CD4-positive, alpha-beta memory T cell (primary cell): ENCODE results near the gene ZNF740. TPM values are rescaled to one million over a fixed set of nuclear protein-coding genes. Genes with fewer than 3 reads are reported as not detected.

Source experiments
- CTCF ChIA-PET: fragments of 350-600 bp; sonication (Branson Sonifier 250); formaldehyde crosslinking; loops from one replicate; lab custom pipeline; 2021; ENCODE audit warnings: inconsistent platforms; ENCODE audit not compliant: partially characterized antibody; lab: Charles Lee
- POLR2A ChIA-PET: fragments of 350-600 bp; sonication (Branson Sonifier 250); formaldehyde crosslinking; loops from one replicate; lab custom pipeline; 2021; ENCODE audit not compliant: partially characterized antibody; lab: Charles Lee
- DNase-seq, 5 donors: peaks; one replicate each; pipeline versions ENCODE4 v3.0.0 to v3.0.0-alpha.2; 2020 to 2022; ENCODE audit warnings: mixed read lengths in 1 of 5
- H3K27ac ChIP-seq: one replicate; pipeline ENCODE4 v1.7.0; 2013; ENCODE audit warnings: low read depth, low read length
- H3K27me3 ChIP-seq: 2 replicates; pipeline ENCODE4 v1.7.0; 2013; ENCODE audit warnings: mild to moderate bottlenecking, low read length, moderate library complexity; ENCODE audit not compliant: insufficient read depth
- H3K36me3 ChIP-seq: 2 replicates; pipeline ENCODE4 v1.7.0; 2013; ENCODE audit warnings: mild to moderate bottlenecking, low read length, moderate library complexity; ENCODE audit not compliant: insufficient read depth
- H3K4me1 ChIP-seq: 2 replicates; pipeline ENCODE4 v1.7.0; 2013; ENCODE audit warnings: mild to moderate bottlenecking, low read length, moderate library complexity; ENCODE audit not compliant: insufficient read depth
- H3K4me3 ChIP-seq, 2 donors: one replicate each; pipeline ENCODE4 v1.7.0; 2013; ENCODE audit warnings: low read length in 2 of 2, mild to moderate bottlenecking in 1 of 2
- H3K9me3 ChIP-seq, 2 donors: one replicate each; pipeline ENCODE4 v1.7.0; 2013; ENCODE audit warnings: low read length in 2 of 2, control low read depth in 1 of 2; ENCODE audit not compliant: control insufficient read depth in 1 of 2
- H3K27ac Mint-ChIP-seq, 7 donors: one replicate each; pipeline ENCODE4 v1.8.0; 2020 to 2021; ENCODE audit warnings: mixed read lengths in 7 of 7, mild to moderate bottlenecking in 6 of 7, inconsistent platforms in 3 of 7, moderate library complexity in 3 of 7
- H3K27me3 Mint-ChIP-seq, 2 donors: one replicate each; pipeline ENCODE4 v1.8.0; 2020 to 2021; ENCODE audit warnings: mixed read lengths in 2 of 2
- H3K36me3 Mint-ChIP-seq, 2 donors: one replicate each; pipeline ENCODE4 v1.8.0; 2020 to 2021; ENCODE audit warnings: mixed read lengths in 2 of 2, inconsistent platforms in 1 of 2, mild to moderate bottlenecking in 1 of 2
- H3K4me1 Mint-ChIP-seq, 4 donors: one replicate each; pipeline ENCODE4 v1.8.0; 2020 to 2021; ENCODE audit warnings: mixed read lengths in 4 of 4, mild to moderate bottlenecking in 1 of 4
- H3K4me3 Mint-ChIP-seq, 8 donors: one replicate each; pipeline ENCODE4 v1.8.0; 2020 to 2021; ENCODE audit warnings: mixed read lengths in 8 of 8, mild to moderate bottlenecking in 7 of 8, moderate library complexity in 6 of 8, inconsistent platforms in 3 of 8
- H3K9me3 Mint-ChIP-seq, 8 donors: one replicate each; pipeline ENCODE4 v1.8.0; 2020 to 2021; ENCODE audit warnings: mixed read lengths in 8 of 8, mild to moderate bottlenecking in 5 of 8, inconsistent platforms in 3 of 8, moderate library complexity in 1 of 8
- intact Hi-C: fragments of 100-400 bp; cut with micrococcal nuclease; formaldehyde crosslinking; loops from one replicate; pipeline ENCODE4 v1.15.1; 2023
- polyA plus RNA-seq, 2 donors: library from polyadenylated mRNA; unstranded; fragments of 300-500 nt; fragmentation: Illumina TruSeq; gene quantifications; one replicate each; pipeline ENCODE4 v1.2.3, GENCODE V29; 2021
- total RNA-seq, 2 experiments: library from RNA; stranded (reverse); gene quantifications; one replicate each; pipeline ENCODE4 v1.2.3, GENCODE V29; 2021

ZNF740 gene
- total and polyA plus RNA-seq, 4 experiments from 2014 or later = 0.90 to 113 (median 56.1) TPM

DNA sequence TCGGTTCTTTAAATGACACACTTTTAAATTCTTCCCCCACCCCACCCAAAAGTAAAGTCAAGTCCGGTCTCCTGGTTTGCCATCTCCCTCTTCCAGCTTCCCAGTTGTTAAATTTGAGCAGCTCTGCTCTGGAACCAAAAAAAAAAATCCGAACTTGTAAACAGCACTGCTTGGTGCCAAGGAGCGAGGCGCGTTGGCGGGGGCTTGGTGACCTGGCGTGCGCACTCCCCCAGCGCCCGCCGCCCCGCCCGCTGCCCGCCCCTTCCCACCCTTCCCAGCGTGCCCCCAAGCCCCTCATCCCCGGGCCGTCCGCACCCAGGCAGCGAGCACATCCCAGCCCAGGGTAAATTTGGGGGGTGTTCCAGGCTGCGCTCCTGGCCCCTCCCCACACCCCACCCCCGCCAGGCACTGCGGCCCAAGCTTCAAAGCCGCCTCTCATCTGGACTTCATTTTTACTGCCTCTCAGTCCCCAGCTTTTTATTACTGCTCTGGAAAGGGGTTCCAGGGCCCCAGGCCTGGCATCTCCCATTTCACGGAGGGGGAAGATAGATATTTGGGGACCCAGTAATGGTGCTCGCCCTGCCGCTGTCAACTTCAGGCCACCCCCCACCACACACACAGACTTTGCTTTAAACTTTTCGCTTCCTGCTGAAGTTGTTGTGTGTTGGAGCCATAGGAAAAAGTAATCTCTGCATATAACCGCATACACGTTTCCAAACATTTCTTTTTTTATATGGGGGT, 38.2 kb downstream of the ZNF740 start:
- H3K9me3 Mint-ChIP-seq = no peaks in the 10 kb centered on the region
- H3K36me3 ChIP-seq = peaks cover 18% of the 10 kb centered on the region
- peak overlapping the region; percentile 91 to 98 (median 95) for H3K27ac Mint-ChIP-seq
- H3K27me3 ChIP-seq = no peaks in the 10 kb centered on the region
- no peaks in the 10 kb centered on the region for H3K9me3 ChIP-seq
- H3K27ac ChIP-seq = peak overlapping the region; percentile 98
- CTCF ChIA-PET = interaction anchor here (0.9 to 12.8 kb wide), 13 partner anchors 8 to 103 kb away, joined by 3 to 339 read pairs (median 5); partner anchors contain the start of genes AAAS, ESPL1, ITGB7 and MYG1
- DNase-seq = no peak
- POLR2A ChIA-PET = interaction anchor here (0.6 to 16.2 kb wide), 25 partner anchors 9 to 282 kb away, joined by 3 to 333 read pairs (median 9); partner anchors contain the start of genes AAAS, CSAD, ESPL1 and ITGB7
- intact Hi-C loops = no loop called here
- peak overlapping the region; percentile 95 to 99 (median 98) for H3K4me3 Mint-ChIP-seq
- peaks cover 22 to 51% of the 10 kb centered on the region in 2 donors for H3K36me3 Mint-ChIP-seq
- H3K27me3 Mint-ChIP-seq = no peaks in the 10 kb centered on the region
- H3K4me1 Mint-ChIP-seq = peaks cover 51 to 92% (median 71%) of the 10 kb centered on the region in 4 donors
- H3K4me3 ChIP-seq = peak overlapping the region; percentile 82 to 89
- peaks cover 78% of the 10 kb centered on the region for H3K4me1 ChIP-seq

DNA sequence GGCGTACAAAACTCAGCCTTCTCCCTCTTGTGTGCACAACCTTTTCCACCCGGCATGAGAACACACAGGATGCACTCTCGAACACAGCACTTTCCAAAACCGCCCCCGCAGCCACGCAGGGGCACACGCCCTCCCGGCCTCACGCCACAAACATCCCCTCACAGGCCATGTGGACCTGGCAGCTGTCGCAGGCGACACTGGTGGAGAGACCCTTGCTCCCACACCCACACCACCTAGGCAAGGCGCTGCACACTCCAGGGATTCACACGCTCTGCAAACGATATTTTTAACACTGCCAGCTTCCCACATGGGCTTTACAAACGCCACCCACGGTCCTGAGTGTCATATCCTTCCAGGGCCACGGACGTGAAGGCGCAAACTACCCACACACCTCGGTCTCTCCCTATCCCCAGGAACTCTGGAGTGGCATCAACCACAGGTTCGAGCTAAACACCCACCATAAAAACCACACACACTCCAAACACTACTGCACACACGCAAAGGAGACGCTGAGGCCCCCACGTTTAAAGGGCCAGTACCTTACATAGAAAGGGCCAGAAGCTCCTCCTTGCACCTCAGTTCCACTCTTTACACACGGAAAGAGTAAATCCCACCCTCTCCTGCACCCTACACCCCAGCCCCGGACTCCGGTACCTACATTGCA, 38.9 kb downstream of the ZNF740 start:
- peaks cover 78% of the 10 kb centered on the region for H3K4me1 ChIP-seq
- DNase-seq = peak; percentile 42 to 67 (median 58)
- intact Hi-C loops = no loop called here

DNA sequence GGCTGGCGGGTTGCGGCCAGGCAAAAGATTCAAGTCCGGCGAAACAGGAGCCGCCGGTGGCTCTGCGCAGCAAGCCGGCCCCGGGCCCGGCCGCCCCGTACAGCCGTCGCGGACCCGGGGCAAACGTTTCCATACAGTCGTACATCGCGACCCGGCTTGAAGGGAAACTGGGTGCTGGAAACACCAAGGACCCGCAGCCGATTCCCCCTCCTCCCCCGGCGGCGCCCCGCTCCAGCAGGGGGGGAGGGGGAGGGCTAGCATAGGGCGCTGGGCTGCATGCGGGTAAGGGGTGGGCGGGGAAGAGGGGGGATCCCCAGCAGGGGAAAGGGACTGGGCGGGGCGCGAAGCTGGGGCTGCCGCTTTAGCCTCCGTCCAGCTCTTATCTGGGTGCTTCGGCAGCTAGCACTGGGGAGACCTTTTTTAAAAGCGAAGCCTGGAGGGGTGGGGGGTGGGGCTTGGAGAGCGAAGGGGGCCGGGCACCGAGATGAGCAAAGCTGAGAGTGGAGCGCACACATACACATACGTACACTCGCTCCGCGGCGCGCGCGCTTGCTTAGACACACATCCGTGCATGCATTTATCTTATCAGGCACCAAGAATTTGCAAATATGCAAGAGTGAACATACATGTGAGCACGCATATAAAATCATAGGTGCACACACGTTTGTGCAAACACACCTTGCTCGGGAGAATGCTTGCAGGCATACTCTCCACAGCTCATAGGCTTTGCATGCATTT, 39.6 kb downstream of the ZNF740 start:
- Histone ChIP-seq H3K36me3 (peaks cover 5% of the 10 kb centered on the region), H3K9me3 (no peaks in the 10 kb centered on the region), H3K27ac (peak overlapping the region; percentile 98), H3K4me1 (peaks cover 78% of the 10 kb centered on the region), H3K27me3 (no peaks in the 10 kb centered on the region), H3K4me3 (peak overlapping the region; percentile 82 to 89)
- DNase-seq = peak; percentile 80 to 90 (median 84)
- no peaks in the 10 kb centered on the region for H3K27me3 Mint-ChIP-seq
- H3K36me3 Mint-ChIP-seq = peaks cover 13 to 41% of the 10 kb centered on the region in 2 donors
- peak overlapping the region; percentile 94 to 99 (median 97) for H3K27ac Mint-ChIP-seq
- intact Hi-C loops = loop anchor here (1.0 to 2.0 kb wide), 6 partner anchors 12 to 213 kb away; partner anchors contain the start of genes CSAD, EIF4B, ESPL1 and MYG1
- CTCF ChIA-PET = interaction anchor here (0.6 to 3.6 kb wide), 21 partner anchors 8 to 125 kb away, joined by 3 to 41 read pairs (median 4); partner anchors contain the start of genes AAAS, CSAD, ESPL1 and ITGB7
- peak overlapping the region; percentile 95 to 99 (median 98) for H3K4me3 Mint-ChIP-seq
- peaks cover 62 to 93% (median 73%) of the 10 kb centered on the region in 4 donors for H3K4me1 Mint-ChIP-seq
- H3K9me3 Mint-ChIP-seq = no peaks in the 10 kb centered on the region
- POLR2A ChIA-PET = interaction anchor here (0.6 to 16.2 kb wide), 32 partner anchors 8 to 281 kb away, joined by 3 to 333 read pairs (median 9); partner anchors contain the start of genes AAAS, CSAD, ESPL1 and ITGB7

More for the DNA sequence above, 38.9 kb downstream of the ZNF740 start:
- H3K36me3 Mint-ChIP-seq = peaks cover 15 to 47% of the 10 kb centered on the region in 2 donors
- peak overlapping the region; percentile 95 to 99 (median 98) for H3K4me3 Mint-ChIP-seq
- CTCF ChIA-PET = interaction anchor here (0.6 to 3.6 kb wide), 21 partner anchors 7 to 126 kb away, joined by 3 to 41 read pairs (median 4); partner anchors contain the start of genes AAAS, CSAD, ESPL1 and ITGB7
- peaks cover 10% of the 10 kb centered on the region for H3K36me3 ChIP-seq
- POLR2A ChIA-PET = interaction anchor here (0.6 to 16.2 kb wide), 32 partner anchors 8 to 281 kb away, joined by 3 to 333 read pairs (median 9); partner anchors contain the start of genes AAAS, CSAD, ESPL1 and ITGB7
- H3K4me1 Mint-ChIP-seq = peaks cover 56 to 92% (median 71%) of the 10 kb centered on the region in 4 donors
- H3K27me3 ChIP-seq = no peaks in the 10 kb centered on the region
- peak overlapping the region; percentile 82 to 89 for H3K4me3 ChIP-seq
- H3K27ac Mint-ChIP-seq = peak overlapping the region; percentile 91 to 98 (median 95)
- no peaks in the 10 kb centered on the region for H3K9me3 ChIP-seq
- H3K27me3 Mint-ChIP-seq = no peaks in the 10 kb centered on the region
- H3K9me3 Mint-ChIP-seq = no peaks in the 10 kb centered on the region
- peak overlapping the region; percentile 98 for H3K27ac ChIP-seq

DNA sequence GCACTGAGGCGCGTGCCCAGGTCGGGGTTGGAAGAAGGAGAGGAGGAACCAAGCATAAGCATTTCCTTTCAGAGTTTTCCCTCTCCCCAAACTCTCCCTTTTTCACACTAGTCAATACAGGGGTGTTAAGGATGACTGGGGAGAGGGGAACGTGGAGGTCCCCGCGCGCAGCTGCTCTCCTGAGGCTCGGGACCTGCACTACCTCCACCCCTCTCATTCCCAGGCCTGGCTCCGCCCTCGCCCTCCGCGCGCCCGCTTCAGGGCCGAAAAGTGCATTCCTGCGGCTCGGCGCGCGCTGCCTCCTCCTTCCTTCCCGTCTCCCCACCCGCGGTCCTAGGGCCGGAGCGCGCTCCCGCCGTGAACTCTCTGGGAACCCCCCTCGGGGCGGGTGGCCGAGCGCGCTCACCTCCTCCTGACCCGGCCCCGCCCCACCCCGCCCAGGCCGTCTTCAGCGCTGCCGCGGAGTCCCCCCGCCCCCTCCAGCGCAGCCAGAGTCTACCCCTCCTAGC, 40.2 kb downstream of the ZNF740 start:
- no peaks in the 10 kb centered on the region for H3K27me3 ChIP-seq
- Mint-ChIP-seq H3K27ac (peak overlapping the region; percentile 93 to 99 (median 97)), H3K9me3 (no peaks in the 10 kb centered on the region), H3K27me3 (no peaks in the 10 kb centered on the region), H3K4me1 (peaks cover 64 to 93% (median 72%) of the 10 kb centered on the region in 4 donors), H3K36me3 (peaks cover 7 to 35% of the 10 kb centered on the region in 2 donors), H3K4me3 (peak overlapping the region; percentile 95 to 99 (median 98))
- peaks cover 78% of the 10 kb centered on the region for H3K4me1 ChIP-seq
- intact Hi-C loops = loop anchor here (1.0 to 2.0 kb wide), 6 partner anchors 12 to 214 kb away; partner anchors contain the start of genes CSAD, EIF4B, ESPL1 and MYG1
- POLR2A ChIA-PET = interaction anchor here (0.7 to 16.2 kb wide), 24 partner anchors 11 to 280 kb away, joined by 3 to 333 read pairs (median 12); partner anchors contain the start of genes AAAS, CSAD, ESPL1 and ITGB7
- H3K36me3 ChIP-seq = no peaks in the 10 kb centered on the region
- peak; percentile 60 to 85 (median 65) for DNase-seq
- H3K4me3 ChIP-seq = peak overlapping the region; percentile 73 to 82
- H3K27ac ChIP-seq = peak overlapping the region; percentile 98
- CTCF ChIA-PET = interaction anchor here (0.9 to 3.6 kb wide), 12 partner anchors 8 to 103 kb away, joined by 3 to 41 read pairs (median 5); partner anchors contain the start of genes AAAS, CSAD, ESPL1 and ITGB7
- no peaks in the 10 kb centered on the region for H3K9me3 ChIP-seq

DNA sequence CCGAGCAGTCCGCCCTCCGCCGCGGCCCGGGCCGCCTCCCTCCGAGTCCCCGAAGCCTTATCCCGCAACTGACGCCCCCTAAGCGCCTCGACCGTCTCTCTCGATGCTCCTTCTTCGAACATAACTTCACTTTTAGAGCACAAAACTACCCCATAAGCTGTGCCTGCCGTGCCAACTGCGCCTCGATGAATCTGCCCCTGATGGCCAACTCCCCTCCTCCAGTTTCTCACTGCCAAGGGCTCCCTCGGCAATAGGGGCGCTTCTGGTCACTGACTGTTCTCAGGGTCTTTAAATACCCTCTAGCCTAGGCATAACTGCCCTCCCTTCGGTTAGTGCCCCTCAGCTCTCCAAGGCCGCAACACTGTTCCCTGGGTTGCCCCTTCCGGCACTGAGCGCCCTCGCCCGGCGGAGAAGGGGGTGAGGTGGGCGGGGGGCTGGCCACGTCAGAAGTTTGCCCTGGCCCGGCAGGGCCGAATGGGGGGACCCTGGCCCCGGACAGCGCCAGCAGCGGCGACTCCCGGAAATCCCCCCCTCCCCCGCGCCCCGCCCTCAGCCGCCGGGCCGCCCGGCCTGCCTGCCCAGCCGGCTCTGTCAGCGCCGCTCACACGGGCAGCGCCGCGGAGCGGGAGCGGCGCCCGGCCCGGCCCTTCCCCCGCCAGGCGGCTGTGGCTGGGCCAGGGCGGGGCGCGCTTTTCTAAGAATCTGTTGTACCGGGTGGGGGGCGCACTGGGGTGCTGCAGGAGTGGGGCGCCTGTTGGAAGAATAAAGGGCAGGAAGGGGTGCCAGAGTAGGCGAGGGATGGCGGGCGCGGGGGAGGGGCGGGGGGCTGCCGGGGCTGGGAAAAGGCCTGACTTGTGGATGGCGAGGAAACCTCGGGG, 40.9 kb downstream of the ZNF740 start:
- H3K27ac Mint-ChIP-seq = peak overlapping the region; percentile 93 to 99 (median 97)
- no peaks in the 10 kb centered on the region for H3K27me3 ChIP-seq
- H3K27ac ChIP-seq = peak overlapping the region; percentile 98
- CTCF ChIA-PET = interaction anchor here (1.2 to 3.3 kb wide), 3 partner anchors 9 to 13 kb away, joined by 4 to 16 read pairs (median 8); partner anchors contain the start of gene ITGB7
- H3K4me1 Mint-ChIP-seq = peaks cover 57 to 90% (median 69%) of the 10 kb centered on the region in 4 donors
- H3K27me3 Mint-ChIP-seq = no peaks in the 10 kb centered on the region
- peak in 2 of 5 donors; percentile 39 to 63 for DNase-seq
- peaks cover 0 to 30% of the 10 kb centered on the region in 2 donors for H3K36me3 Mint-ChIP-seq
- peak overlapping the region; percentile 73 to 82 for H3K4me3 ChIP-seq
- H3K4me1 ChIP-seq = peaks cover 76% of the 10 kb centered on the region
- no peaks in the 10 kb centered on the region for H3K9me3 ChIP-seq
- no peaks in the 10 kb centered on the region for H3K9me3 Mint-ChIP-seq
- H3K4me3 Mint-ChIP-seq = peak overlapping the region; percentile 95 to 99 (median 98)
- POLR2A ChIA-PET = interaction anchor here (0.7 to 16.2 kb wide), 11 partner anchors 12 to 101 kb away, joined by 3 to 333 read pairs (median 45); partner anchors contain the start of genes CSAD, ESPL1, ITGB7 and PFDN5
- intact Hi-C loops = loop anchor here (2.0 kb wide), 1 partner anchor 215 kb away; the partner anchor contains the start of gene EIF4B
- no peaks in the 10 kb centered on the region for H3K36me3 ChIP-seq
